SK-N-SH (cell line): Measurements from ENCODE around the gene BMP2. TPM values are rescaled to one million over a fixed set of nuclear protein-coding genes. Genes with fewer than 3 reads are reported as not detected.

ENCODE experiments used
- CTCF ChIA-PET: fragments of 300-600, 350-600 bp; formaldehyde crosslinking; extraction: SDS; loops from one replicate; lab custom pipeline; 2021; lab: Yijun Ruan, JAX
- POLR2A ChIA-PET: fragments of 350-600 bp; sonication (Branson Sonifier 250); formaldehyde crosslinking; extraction: SDS; loops from one replicate; lab custom pipeline; 2020; ENCODE audit warnings: antibody characterized with exemption, inconsistent platforms; lab: Yijun Ruan, JAX
- DNase-seq: peaks from one replicate; pipeline ENCODE4 v3.0.0; 2012
- H2AFZ ChIP-seq: fragments of 200-600 bp; sonication (generic); 2 replicates; pipeline ENCODE4 v1.8.1; 2016; ENCODE audit warnings: antibody characterized with exemption, mild to moderate bottlenecking, low read depth
- H3F3A ChIP-seq: fragments of 200-600 bp; sonication (generic); replicated peaks from 2 replicates; pipeline ENCODE3; 2016; ENCODE audit warnings: antibody characterized with exemption, mild to moderate bottlenecking; ENCODE audit not compliant: insufficient read depth
- H3K27ac ChIP-seq, 2 experiments: fragments of 200-500 bp in 1 of 2; fragments of 200-600 bp in 1 of 2; sonication (Bioruptor generic) in 1 of 2; sonication (generic), shearing (Covaris generic) in 1 of 2; 2 replicates each; pipeline versions ENCODE4 v1.5.1 to v1.6.1; 2014 to 2016; ENCODE audit warnings: low read depth in 2 of 2, inconsistent platforms in 1 of 2, low read length in 1 of 2, mild to moderate bottlenecking in 1 of 2, mixed read lengths in 1 of 2
- H3K27me3 ChIP-seq: fragments of 200-600 bp; sonication (generic), shearing (Covaris generic); 2 replicates; pipeline ENCODE4 v1.6.1; 2016; ENCODE audit warnings: mixed run types; ENCODE audit not compliant: insufficient read depth
- H3K36me3 ChIP-seq, 2 experiments: fragments of 200-500 bp in 1 of 2; fragments of 200-600 bp in 1 of 2; sonication (Bioruptor generic) in 1 of 2; sonication (generic) in 1 of 2; replicated peaks in 1 of 2; 2 replicates each; pipeline versions ENCODE3 to v1.5.1; 2014 to 2016; ENCODE audit warnings: low read length in 1 of 2, mild to moderate bottlenecking in 1 of 2; ENCODE audit not compliant: insufficient read depth in 2 of 2, control insufficient read depth in 1 of 2
- H3K4me1 ChIP-seq, 2 experiments: fragments of 200-500 bp in 1 of 2; fragments of 200-600 bp in 1 of 2; sonication (Bioruptor generic) in 1 of 2; sonication (generic), shearing (Covaris generic) in 1 of 2; 2 replicates each; pipeline versions ENCODE4 v1.5.1 to v1.6.1; 2014 to 2016; ENCODE audit warnings: low read depth in 1 of 2, low read length in 1 of 2, mixed run types in 1 of 2; ENCODE audit not compliant: insufficient read depth in 2 of 2, control insufficient read depth in 1 of 2
- H3K4me2 ChIP-seq: fragments of 200-600 bp; sonication (generic), shearing (Covaris generic); 2 replicates; pipeline ENCODE4 v1.6.1; 2017; ENCODE audit warnings: mixed run types
- H3K4me3 ChIP-seq, 2 experiments: fragments of 200-500 bp in 1 of 2; fragments of 200-600 bp in 1 of 2; sonication (Bioruptor generic) in 1 of 2; sonication (generic), shearing (Covaris generic) in 1 of 2; 2 replicates each; pipeline versions ENCODE4 v1.5.1 to v1.8.1; 2014 to 2016; ENCODE audit warnings: low read depth in 2 of 2, inconsistent platforms in 1 of 2, low read length in 1 of 2, mild to moderate bottlenecking in 1 of 2, mixed read lengths in 1 of 2, moderate library complexity in 1 of 2
- H3K79me2 ChIP-seq: fragments of 200-600 bp; sonication (generic); 2 replicates; pipeline ENCODE4 v1.8.1; 2017; ENCODE audit warnings: mild to moderate bottlenecking; ENCODE audit not compliant: insufficient read depth
- H3K9ac ChIP-seq: fragments of 200-600 bp; sonication (generic); 2 replicates; pipeline ENCODE4 v1.6.1; 2017; ENCODE audit warnings: mixed run types
- H3K9me2 ChIP-seq: fragments of 200-600 bp; sonication (generic); 2 replicates; pipeline ENCODE4 v1.6.1; 2017; ENCODE audit warnings: mixed run types
- H3K9me3 ChIP-seq: fragments of 200-600 bp; sonication (generic); 2 replicates; pipeline ENCODE4 v1.6.1; 2017; ENCODE audit warnings: mixed run types, mild to moderate bottlenecking, moderate library complexity
- H4K20me1 ChIP-seq: fragments of 200-600 bp; sonication (generic); 2 replicates; pipeline ENCODE4 v1.6.1; 2017; ENCODE audit warnings: mild to moderate bottlenecking, mixed run types; ENCODE audit not compliant: insufficient read depth
- ELF1 ChIP-seq: IDR thresholded peaks from 2 replicates; pipeline ENCODE4 v1.4.0; 2012
- EP300 ChIP-seq, 2 experiments: IDR thresholded peaks; 2 replicates each; pipeline versions ENCODE4 v1.4.0 to v1.6.1; 2012; ENCODE audit warnings: borderline replicate concordance in 1 of 2, low read depth in 1 of 2, low read length in 1 of 2
- FOSL2 ChIP-seq: IDR thresholded peaks from 2 replicates; pipeline ENCODE4 v1.4.0; 2012; ENCODE audit warnings: low read depth, mild to moderate bottlenecking, moderate library complexity, borderline replicate concordance
- GABPA ChIP-seq: IDR thresholded peaks from 2 replicates; pipeline ENCODE4 v1.4.0; 2012; ENCODE audit warnings: low read depth, mild to moderate bottlenecking
- JUND ChIP-seq: IDR thresholded peaks from 2 replicates; pipeline ENCODE4 v1.4.0; 2012
- MEF2A ChIP-seq: IDR thresholded peaks from 2 replicates; pipeline ENCODE4 v1.4.0; 2012; ENCODE audit warnings: low read depth, borderline replicate concordance
- POLR2AphosphoS5 ChIP-seq: IDR thresholded peaks from 2 replicates; pipeline ENCODE4 v1.6.1; 2012; ENCODE audit warnings: low read depth, low read length
- RAD21 ChIP-seq: IDR thresholded peaks from 2 replicates; pipeline ENCODE4 v1.6.1; 2012; ENCODE audit warnings: mild to moderate bottlenecking, low read length
- RFX5 ChIP-seq: IDR thresholded peaks from 2 replicates; pipeline ENCODE4 v1.6.1; 2012; ENCODE audit warnings: mild to moderate bottlenecking, improper control_type of control experiment, low read length
- SIN3A ChIP-seq: IDR thresholded peaks from 2 replicates; pipeline ENCODE4 v1.6.1; 2012; ENCODE audit warnings: low read depth, mild to moderate bottlenecking, low read length, moderate library complexity, borderline replicate concordance
- TCF12 ChIP-seq: IDR thresholded peaks from 2 replicates; pipeline ENCODE4 v1.4.0; 2012
- TEAD4 ChIP-seq: IDR thresholded peaks from 2 replicates; pipeline ENCODE4 v1.4.0; 2012; ENCODE audit warnings: mild to moderate bottlenecking, borderline replicate concordance; ENCODE audit not compliant: insufficient read depth
- WGBS: methylation state at CpG from one replicate; pipeline ENCODE4 v1.1.6; 2017; ENCODE audit warnings: low lambda C conversion rate; 5-methylcytosine and 5-hydroxymethylcytosine counted together
- polyA plus RNA-seq, 3 experiments: library from polyadenylated mRNA; depleted of rRNA; stranded (reverse); fragments of >200 nt; gene quantifications; 2 replicates each; pipeline ENCODE4 v1.2.3, GENCODE V29; 2012
- TF ChIP-seq, protein P1 (sequence below): IDR thresholded peaks from 2 replicates; pipeline ENCODE4 v1.4.0; 2012; ENCODE audit warnings: low read depth, borderline replicate concordance
- TF ChIP-seq, protein P2 (sequence below): fragments of 150-350 bp; IDR thresholded peaks from 2 replicates; pipeline ENCODE4 v1.6.1; 2016; ENCODE audit warnings: mild to moderate bottlenecking, low read depth, low read length
- TF ChIP-seq, protein P3 (sequence below): IDR thresholded peaks from 2 replicates; pipeline ENCODE4 v1.4.0; 2012; ENCODE audit warnings: low read depth
- TF ChIP-seq, protein P4 (sequence below): IDR thresholded peaks from 2 replicates; pipeline ENCODE4; 2012
- TF ChIP-seq, protein P5 (sequence below): IDR thresholded peaks from 2 replicates; pipeline ENCODE4 v1.4.0; 2012; ENCODE audit warnings: low read depth, borderline replicate concordance
- TF ChIP-seq, protein P6 (sequence below): IDR thresholded peaks from 2 replicates; pipeline ENCODE4 v1.6.1; 2012; ENCODE audit warnings: mild to moderate bottlenecking, low read depth, low read length, moderate library complexity

The BMP2 gene
- polyA plus RNA-seq, 1 of the 3 experiments (the other 2 are of a cell fraction) = 0.25 TPM

DNA sequence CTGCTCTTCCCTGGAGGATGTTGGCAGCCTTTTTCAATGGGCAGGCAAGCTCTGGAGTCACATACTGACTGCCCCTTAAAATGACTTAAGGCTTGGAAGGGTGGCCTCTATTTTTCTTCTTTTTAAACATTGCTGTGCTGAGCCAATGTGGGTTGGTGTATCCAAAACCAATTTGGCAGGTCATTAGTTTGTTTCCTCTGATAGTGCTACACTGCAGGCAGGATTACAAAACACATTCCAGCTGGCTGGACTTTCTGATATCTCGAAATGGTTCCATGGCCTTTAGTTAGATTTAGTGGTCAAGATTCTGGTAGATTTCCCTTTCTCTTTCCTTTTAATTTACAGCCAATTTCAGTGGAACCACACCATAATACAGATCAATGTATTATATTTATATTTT, 28.1 kb upstream of the BMP2 start:
- H3K79me2 ChIP-seq = no peaks in the 10 kb centered on the region
- H3K4me1 ChIP-seq = no peaks in the 10 kb centered on the region
- no peaks in the 10 kb centered on the region for H3K36me3 ChIP-seq
- TF ChIP-seq POLR2AphosphoS5 = no peak
- TF ChIP-seq TCF12 = no peak
- TF ChIP-seq, protein P1, sequence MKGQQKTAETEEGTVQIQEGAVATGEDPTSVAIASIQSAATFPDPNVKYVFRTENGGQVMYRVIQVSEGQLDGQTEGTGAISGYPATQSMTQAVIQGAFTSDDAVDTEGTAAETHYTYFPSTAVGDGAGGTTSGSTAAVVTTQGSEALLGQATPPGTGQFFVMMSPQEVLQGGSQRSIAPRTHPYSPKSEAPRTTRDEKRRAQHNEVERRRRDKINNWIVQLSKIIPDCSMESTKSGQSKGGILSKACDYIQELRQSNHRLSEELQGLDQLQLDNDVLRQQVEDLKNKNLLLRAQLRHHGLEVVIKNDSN = no peak
- TF ChIP-seq, protein P2, sequence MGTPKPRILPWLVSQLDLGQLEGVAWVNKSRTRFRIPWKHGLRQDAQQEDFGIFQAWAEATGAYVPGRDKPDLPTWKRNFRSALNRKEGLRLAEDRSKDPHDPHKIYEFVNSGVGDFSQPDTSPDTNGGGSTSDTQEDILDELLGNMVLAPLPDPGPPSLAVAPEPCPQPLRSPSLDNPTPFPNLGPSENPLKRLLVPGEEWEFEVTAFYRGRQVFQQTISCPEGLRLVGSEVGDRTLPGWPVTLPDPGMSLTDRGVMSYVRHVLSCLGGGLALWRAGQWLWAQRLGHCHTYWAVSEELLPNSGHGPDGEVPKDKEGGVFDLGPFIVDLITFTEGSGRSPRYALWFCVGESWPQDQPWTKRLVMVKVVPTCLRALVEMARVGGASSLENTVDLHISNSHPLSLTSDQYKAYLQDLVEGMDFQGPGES = no peak
- TF ChIP-seq, protein P3, sequence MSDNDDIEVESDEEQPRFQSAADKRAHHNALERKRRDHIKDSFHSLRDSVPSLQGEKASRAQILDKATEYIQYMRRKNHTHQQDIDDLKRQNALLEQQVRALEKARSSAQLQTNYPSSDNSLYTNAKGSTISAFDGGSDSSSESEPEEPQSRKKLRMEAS = no peak
- TF ChIP-seq, protein P4, sequence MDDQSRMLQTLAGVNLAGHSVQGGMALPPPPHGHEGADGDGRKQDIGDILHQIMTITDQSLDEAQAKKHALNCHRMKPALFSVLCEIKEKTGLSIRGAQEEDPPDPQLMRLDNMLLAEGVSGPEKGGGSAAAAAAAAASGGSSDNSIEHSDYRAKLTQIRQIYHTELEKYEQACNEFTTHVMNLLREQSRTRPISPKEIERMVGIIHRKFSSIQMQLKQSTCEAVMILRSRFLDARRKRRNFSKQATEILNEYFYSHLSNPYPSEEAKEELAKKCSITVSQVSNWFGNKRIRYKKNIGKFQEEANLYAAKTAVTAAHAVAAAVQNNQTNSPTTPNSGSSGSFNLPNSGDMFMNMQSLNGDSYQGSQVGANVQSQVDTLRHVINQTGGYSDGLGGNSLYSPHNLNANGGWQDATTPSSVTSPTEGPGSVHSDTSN = no peak
- TF ChIP-seq, protein P5, sequence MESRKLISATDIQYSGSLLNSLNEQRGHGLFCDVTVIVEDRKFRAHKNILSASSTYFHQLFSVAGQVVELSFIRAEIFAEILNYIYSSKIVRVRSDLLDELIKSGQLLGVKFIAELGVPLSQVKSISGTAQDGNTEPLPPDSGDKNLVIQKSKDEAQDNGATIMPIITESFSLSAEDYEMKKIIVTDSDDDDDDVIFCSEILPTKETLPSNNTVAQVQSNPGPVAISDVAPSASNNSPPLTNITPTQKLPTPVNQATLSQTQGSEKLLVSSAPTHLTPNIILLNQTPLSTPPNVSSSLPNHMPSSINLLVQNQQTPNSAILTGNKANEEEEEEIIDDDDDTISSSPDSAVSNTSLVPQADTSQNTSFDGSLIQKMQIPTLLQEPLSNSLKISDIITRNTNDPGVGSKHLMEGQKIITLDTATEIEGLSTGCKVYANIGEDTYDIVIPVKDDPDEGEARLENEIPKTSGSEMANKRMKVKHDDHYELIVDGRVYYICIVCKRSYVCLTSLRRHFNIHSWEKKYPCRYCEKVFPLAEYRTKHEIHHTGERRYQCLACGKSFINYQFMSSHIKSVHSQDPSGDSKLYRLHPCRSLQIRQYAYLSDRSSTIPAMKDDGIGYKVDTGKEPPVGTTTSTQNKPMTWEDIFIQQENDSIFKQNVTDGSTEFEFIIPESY = no peak
- no peak for TF ChIP-seq ELF1
- TF ChIP-seq MEF2A = no peak
- no peak for TF ChIP-seq EP300 (IDR thresholded peaks at IDR 0.05; ENCODE audit: borderline replicate concordance in 1 of 2, low read depth in 1 of 2, low read length in 1 of 2)
- TF ChIP-seq RAD21 = no peak
- no peak for TF ChIP-seq RFX5
- 0% methylated on average over 1 of the region's 1 CpG for WGBS
- POLR2A ChIA-PET = no interaction called here
- H3K4me2 ChIP-seq = no peak overlapping the region
- H3K27ac ChIP-seq = no peak overlapping the region
- H3K4me3 ChIP-seq = no peak overlapping the region
- CTCF ChIA-PET = interaction anchor here (0.5 kb wide), 1 partner anchor 637 kb away, joined by 3 read pairs; no protein-coding TSS in a partner anchor
- no peaks in the 10 kb centered on the region for H3K9me2 ChIP-seq
- no peaks in the 10 kb centered on the region for H3K9me3 ChIP-seq
- no peak overlapping the region for H3K9ac ChIP-seq
- H2AFZ ChIP-seq = no peak overlapping the region
- no peaks in the 10 kb centered on the region for H3K27me3 ChIP-seq
- DNase-seq = no peak
- no peaks in the 10 kb centered on the region for H4K20me1 ChIP-seq
- H3F3A ChIP-seq = no peaks in the 10 kb centered on the region

DNA sequence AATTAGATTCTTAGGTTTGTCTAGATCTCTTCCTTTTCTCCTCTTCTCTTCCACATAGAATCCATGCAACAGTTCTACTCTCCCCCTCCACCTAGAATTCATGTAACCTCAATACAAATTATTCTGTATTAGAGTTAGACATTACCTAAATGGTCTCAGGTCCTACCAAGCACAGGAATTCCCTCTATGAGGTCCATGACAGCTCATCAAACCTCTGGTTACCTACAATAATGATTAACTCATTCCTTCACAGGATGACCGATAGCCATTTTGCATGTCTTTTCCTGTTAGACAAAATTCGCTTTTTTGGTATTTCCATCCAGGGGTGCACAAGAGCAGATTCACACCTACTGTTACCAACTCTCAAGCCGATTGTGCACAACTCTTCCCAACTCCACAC, 27.4 kb upstream of the BMP2 start:
- WGBS = 16% methylated on average over 3 of the region's 3 CpGs
- ChIA-PET POLR2A (no interaction called here), CTCF (interaction anchor here (0.5 kb wide), 1 partner anchor 636 kb away, joined by 3 read pairs; no protein-coding TSS in a partner anchor)
- no peak for DNase-seq
- no peaks in the 10 kb centered on the region for H3K36me3 ChIP-seq
- no peak overlapping the region for H2AFZ ChIP-seq
- H3K9me2 ChIP-seq = no peaks in the 10 kb centered on the region
- no peaks in the 10 kb centered on the region for H3K27me3 ChIP-seq
- no peaks in the 10 kb centered on the region for H3K4me1 ChIP-seq
- no peaks in the 10 kb centered on the region for H3F3A ChIP-seq
- H3K4me2 ChIP-seq = no peak overlapping the region
- H3K79me2 ChIP-seq = no peaks in the 10 kb centered on the region
- no peaks in the 10 kb centered on the region for H4K20me1 ChIP-seq
- H3K27ac ChIP-seq = no peak overlapping the region
- H3K4me3 ChIP-seq = no peak overlapping the region
- no peaks in the 10 kb centered on the region for H3K9me3 ChIP-seq
- no peak overlapping the region for H3K9ac ChIP-seq
- TF ChIP-seq RFX5 (no peak), GABPA (no peak), JUND (no peak), TEAD4 (no peak), MEF2A (no peak), FOSL2 (no peak), SIN3A (no peak)
- TF ChIP-seq, protein P6, sequence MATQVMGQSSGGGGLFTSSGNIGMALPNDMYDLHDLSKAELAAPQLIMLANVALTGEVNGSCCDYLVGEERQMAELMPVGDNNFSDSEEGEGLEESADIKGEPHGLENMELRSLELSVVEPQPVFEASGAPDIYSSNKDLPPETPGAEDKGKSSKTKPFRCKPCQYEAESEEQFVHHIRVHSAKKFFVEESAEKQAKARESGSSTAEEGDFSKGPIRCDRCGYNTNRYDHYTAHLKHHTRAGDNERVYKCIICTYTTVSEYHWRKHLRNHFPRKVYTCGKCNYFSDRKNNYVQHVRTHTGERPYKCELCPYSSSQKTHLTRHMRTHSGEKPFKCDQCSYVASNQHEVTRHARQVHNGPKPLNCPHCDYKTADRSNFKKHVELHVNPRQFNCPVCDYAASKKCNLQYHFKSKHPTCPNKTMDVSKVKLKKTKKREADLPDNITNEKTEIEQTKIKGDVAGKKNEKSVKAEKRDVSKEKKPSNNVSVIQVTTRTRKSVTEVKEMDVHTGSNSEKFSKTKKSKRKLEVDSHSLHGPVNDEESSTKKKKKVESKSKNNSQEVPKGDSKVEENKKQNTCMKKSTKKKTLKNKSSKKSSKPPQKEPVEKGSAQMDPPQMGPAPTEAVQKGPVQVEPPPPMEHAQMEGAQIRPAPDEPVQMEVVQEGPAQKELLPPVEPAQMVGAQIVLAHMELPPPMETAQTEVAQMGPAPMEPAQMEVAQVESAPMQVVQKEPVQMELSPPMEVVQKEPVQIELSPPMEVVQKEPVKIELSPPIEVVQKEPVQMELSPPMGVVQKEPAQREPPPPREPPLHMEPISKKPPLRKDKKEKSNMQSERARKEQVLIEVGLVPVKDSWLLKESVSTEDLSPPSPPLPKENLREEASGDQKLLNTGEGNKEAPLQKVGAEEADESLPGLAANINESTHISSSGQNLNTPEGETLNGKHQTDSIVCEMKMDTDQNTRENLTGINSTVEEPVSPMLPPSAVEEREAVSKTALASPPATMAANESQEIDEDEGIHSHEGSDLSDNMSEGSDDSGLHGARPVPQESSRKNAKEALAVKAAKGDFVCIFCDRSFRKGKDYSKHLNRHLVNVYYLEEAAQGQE = no peak
- TF ChIP-seq, protein P3 = no peak
